H1 (cell line): Measurements from ENCODE around the gene MAML3. TPM values are rescaled to one million over a fixed set of nuclear protein-coding genes. Genes with fewer than 3 reads are reported as not detected.

Experiments
- CTCF ChIA-PET: fragments of 300-600 bp; sonication (Branson Sonifier 250); formaldehyde crosslinking; loops from one replicate; lab custom pipeline; 2021; ENCODE audit not compliant: partially characterized antibody; lab: Charles Lee
- POLR2A ChIA-PET: fragments of 300-600 bp; sonication (Branson Sonifier 250); formaldehyde crosslinking; loops from one replicate; lab custom pipeline; 2021; ENCODE audit warnings: inconsistent platforms; ENCODE audit not compliant: partially characterized antibody; lab: Charles Lee
- DNase-seq, 2 experiments: peaks; one replicate each; pipeline versions ENCODE4 v3.0.0 to v3.0.0-alpha.2; 2010 to 2022; ENCODE audit warnings: low spot score in 2 of 2, low read depth in 1 of 2, mixed read lengths in 1 of 2
- FAIRE-seq: peaks from 2 replicates; lab custom pipeline; 2011; peaks lifted over from hg19 to GRCh38; lab: Jason Lieb, UNC
- H2AFZ ChIP-seq: 2 replicates; pipeline ENCODE4 v1.8.1; 2012; ENCODE audit warnings: low read length, inconsistent platforms
- H2AK5ac ChIP-seq: 2 replicates; pipeline ENCODE4 v1.6.1; 2013; ENCODE audit warnings: low read depth, low read length
- H2BK120ac ChIP-seq: replicated peaks from 2 replicates; pipeline ENCODE3; 2013; ENCODE audit warnings: low read depth, low read length, inconsistent platforms
- H2BK12ac ChIP-seq: 2 replicates; pipeline ENCODE4 v1.6.1; 2013; ENCODE audit warnings: low read depth, low read length
- H2BK15ac ChIP-seq: 2 replicates; pipeline ENCODE4 v1.6.1; 2013; ENCODE audit warnings: low read length
- H2BK20ac ChIP-seq: 2 replicates; pipeline ENCODE4 v1.6.1; 2013; ENCODE audit warnings: low read length
- H2BK5ac ChIP-seq: 2 replicates; pipeline ENCODE4 v1.6.1; 2013; ENCODE audit warnings: low read depth, low read length
- H3K14ac ChIP-seq: 2 replicates; pipeline ENCODE4 v1.6.1; 2013; ENCODE audit warnings: inconsistent platforms; ENCODE audit not compliant: insufficient read length
- H3K18ac ChIP-seq: 2 replicates; pipeline ENCODE4 v1.6.1; 2013; ENCODE audit warnings: low read length; ENCODE audit errors: extremely low read depth
- H3K23ac ChIP-seq: 2 replicates; pipeline ENCODE4 v1.6.1; 2013; ENCODE audit warnings: inconsistent platforms; ENCODE audit not compliant: insufficient read length
- H3K23me2 ChIP-seq: 2 replicates; pipeline ENCODE4 v1.6.1; 2013; ENCODE audit warnings: low read depth, low read length
- H3K27ac ChIP-seq: 2 replicates; pipeline ENCODE4 v1.6.1; 2011; ENCODE audit warnings: low read depth, low read length, inconsistent platforms
- H3K27me3 ChIP-seq, 4 experiments: replicated peaks in 1 of 4; 1 replicate in 1 of 4; 2 replicates in 3 of 4; pipeline versions ENCODE4 v1.6.1 to v1.8.1; 2011 to 2013; ENCODE audit warnings: low read length in 3 of 4, mild to moderate bottlenecking in 3 of 4, inconsistent platforms in 2 of 4, mixed read lengths in 2 of 4, moderate library complexity in 1 of 4; ENCODE audit not compliant: control insufficient read depth in 3 of 4, insufficient read depth in 3 of 4; ENCODE audit errors: extremely low read depth in 1 of 4
- H3K36me3 ChIP-seq, 4 experiments: 2 replicates each; pipeline versions ENCODE4 v1.6.1 to v1.8.1; 2011 to 2013; ENCODE audit warnings: mild to moderate bottlenecking in 4 of 4, low read length in 3 of 4, moderate library complexity in 2 of 4, control low read depth in 1 of 4, inconsistent platforms in 1 of 4; ENCODE audit not compliant: insufficient read depth in 4 of 4, control insufficient read depth in 2 of 4
- H3K4ac ChIP-seq: replicated peaks from 2 replicates; pipeline ENCODE3; 2013; ENCODE audit warnings: low read length, low read depth, mixed read lengths, inconsistent platforms; ENCODE audit not compliant: insufficient read length
- H3K4me1 ChIP-seq, 4 experiments: replicated peaks in 1 of 4; 1 replicate in 1 of 4; 2 replicates in 3 of 4; pipeline versions ENCODE4 v1.6.1 to v1.8.1; 2011 to 2013; ENCODE audit warnings: low read length in 3 of 4, inconsistent platforms in 2 of 4, mixed read lengths in 1 of 4; ENCODE audit not compliant: insufficient read depth in 4 of 4, control insufficient read depth in 3 of 4
- H3K4me2 ChIP-seq, 2 experiments: 2 replicates each; pipeline versions ENCODE4 v1.6.1 to v1.8.1; 2011 to 2013; ENCODE audit warnings: low read depth in 2 of 2, low read length in 2 of 2, control low read depth in 1 of 2, inconsistent platforms in 1 of 2, mild to moderate bottlenecking in 1 of 2; ENCODE audit not compliant: insufficient read depth in 1 of 2
- H3K4me3 ChIP-seq, 4 experiments: fragments of 200-600, 300-600 bp in 1 of 4; sonication (generic), shearing (Covaris generic), sonication (Bioruptor Twin) in 1 of 4; 2 replicates each; pipeline versions ENCODE4 v1.5.1 to v1.8.1; 2011 to 2016; ENCODE audit warnings: low read length in 4 of 4, low read depth in 3 of 4, control low read depth in 2 of 4, inconsistent platforms in 2 of 4, mild to moderate bottlenecking in 2 of 4, mixed read lengths in 1 of 4, moderate library complexity in 1 of 4; ENCODE audit not compliant: insufficient read depth in 2 of 4; ENCODE audit errors: extremely low read depth in 1 of 4
- H3K56ac ChIP-seq: replicated peaks from 2 replicates; pipeline ENCODE3; 2013; ENCODE audit warnings: low read depth, mild to moderate bottlenecking, mixed read lengths, low read length, inconsistent platforms; ENCODE audit not compliant: insufficient read length
- H3K79me1 ChIP-seq: 2 replicates; pipeline ENCODE4 v1.6.1; 2013; ENCODE audit warnings: low read depth, low read length, control low read depth
- H3K79me2 ChIP-seq, 2 experiments: 2 replicates each; pipeline versions ENCODE4 v1.6.1 to v1.8.1; 2012 to 2013; ENCODE audit warnings: low read length in 2 of 2, mild to moderate bottlenecking in 2 of 2, inconsistent platforms in 1 of 2; ENCODE audit not compliant: insufficient read depth in 2 of 2, control insufficient read depth in 1 of 2
- H3K9ac ChIP-seq, 4 experiments: replicated peaks in 1 of 4; 1 replicate in 1 of 4; 2 replicates in 3 of 4; pipeline versions ENCODE4 v1.6.1 to v1.8.1; 2011 to 2013; ENCODE audit warnings: low read depth in 3 of 4, low read length in 3 of 4, control low read depth in 2 of 4, mild to moderate bottlenecking in 2 of 4, moderate library complexity in 2 of 4, inconsistent platforms in 1 of 4; ENCODE audit errors: extremely low read depth in 1 of 4
- H3K9me3 ChIP-seq, 2 experiments: 2 replicates each; pipeline versions ENCODE4 v1.6.1 to v1.8.1; 2012 to 2013; ENCODE audit warnings: mild to moderate bottlenecking in 2 of 2, moderate library complexity in 2 of 2, control low read depth in 1 of 2, inconsistent platforms in 1 of 2, low read depth in 1 of 2, low read length in 1 of 2, mixed read lengths in 1 of 2; ENCODE audit not compliant: insufficient read depth in 2 of 2
- H4K20me1 ChIP-seq, 2 experiments: replicated peaks in 1 of 2; 2 replicates each; pipeline versions ENCODE3 to v1.8.1; 2011 to 2013; ENCODE audit warnings: inconsistent platforms in 2 of 2, low read length in 2 of 2, mild to moderate bottlenecking in 1 of 2; ENCODE audit not compliant: insufficient read depth in 2 of 2, control insufficient read depth in 1 of 2
- H4K5ac ChIP-seq: 2 replicates; pipeline ENCODE4 v1.6.1; 2013; ENCODE audit warnings: low read length, low read depth, mixed read lengths, inconsistent platforms; ENCODE audit not compliant: insufficient read length
- H4K8ac ChIP-seq: 2 replicates; pipeline ENCODE4 v1.8.0; 2013; ENCODE audit warnings: mild to moderate bottlenecking, moderate library complexity, low read length, inconsistent platforms; ENCODE audit not compliant: insufficient read depth; ENCODE audit errors: extremely low read depth
- H4K91ac ChIP-seq: replicated peaks from 2 replicates; pipeline ENCODE3; 2013; ENCODE audit warnings: low read length, mixed read lengths, inconsistent platforms; ENCODE audit not compliant: insufficient read length
- ASH2L ChIP-seq: fragments of 200-600, 300-600 bp; sonication (generic); IDR thresholded peaks from one replicate; pipeline ENCODE4 v1.7.1; 2017; ENCODE audit warnings: low read length
- CBX8 ChIP-seq: fragments of 300-800, 300-1000 bp; sonication (generic); IDR thresholded peaks from 2 replicates; pipeline ENCODE4 v1.7.1; 2016; ENCODE audit warnings: low read depth, low read length, borderline replicate concordance
- CEBPB ChIP-seq: IDR thresholded peaks from 2 replicates; pipeline ENCODE4 v1.6.1; 2012; ENCODE audit warnings: low read depth, low read length
- CHD1 ChIP-seq: IDR thresholded peaks from 2 replicates; pipeline ENCODE4 v1.6.1; 2012; ENCODE audit warnings: low read depth, low read length, improper control_type of control experiment
- CHD2 ChIP-seq: IDR thresholded peaks from 2 replicates; pipeline ENCODE4 v1.6.1; 2012; ENCODE audit warnings: low read length, improper control_type of control experiment
- NANOG ChIP-seq: IDR thresholded peaks from 2 replicates; pipeline ENCODE4 v1.6.1; 2011; ENCODE audit warnings: low read length, low read depth, mild to moderate bottlenecking, inconsistent platforms; ENCODE audit not compliant: insufficient read depth, poor library complexity, severe bottlenecking
- NRF1 ChIP-seq: IDR thresholded peaks from 2 replicates; pipeline ENCODE4 v1.6.1; 2011; ENCODE audit warnings: mild to moderate bottlenecking, low read depth, low read length, improper control_type of control experiment
- POLR2AphosphoS5 ChIP-seq: IDR thresholded peaks from 2 replicates; pipeline ENCODE4 v1.6.1; 2011; ENCODE audit warnings: low read depth, low read length
- RBBP5 ChIP-seq: IDR thresholded peaks from 2 replicates; pipeline ENCODE4 v1.7.1; 2012; ENCODE audit warnings: low read depth, mild to moderate bottlenecking, inconsistent platforms, low read length, moderate library complexity, borderline replicate concordance
- SIX5 ChIP-seq: IDR thresholded peaks from 2 replicates; pipeline ENCODE4 v1.6.1; 2011; ENCODE audit warnings: mild to moderate bottlenecking, low read depth, low read length
- SP4 ChIP-seq: IDR thresholded peaks from 2 replicates; pipeline ENCODE4 v1.6.1; 2012; ENCODE audit warnings: low read length, inconsistent platforms
- WGBS, 2 experiments: shearing (Covaris generic) in 1 of 2; methylation state at CpG; one replicate each; pipeline versions ENCODE4 v1.1.6 to v1.1.7; 2013 to 2015; ENCODE audit warnings: low lambda C conversion rate in 2 of 2, mixed read lengths in 2 of 2, inconsistent platforms in 1 of 2, low coverage in 1 of 2, missing lambda C conversion rate in 1 of 2; ENCODE audit not compliant: insufficient replicate concordance in 2 of 2, insufficient coverage in 1 of 2, insufficient read length in 1 of 2; ENCODE audit errors: extremely low coverage in 1 of 2, missing lambda C conversion rate in 1 of 2; 5-methylcytosine and 5-hydroxymethylcytosine counted together
- polyA plus RNA-seq, 7 experiments: library from polyadenylated mRNA; depleted of rRNA in 3 of 7; stranded (reverse) in 5 of 7; unstranded in 2 of 7; fragments of >200 nt in 5 of 7; fragments of 200-250 nt in 2 of 7; gene quantifications; 1 replicate in 5 of 7; 2 replicates in 1 of 7; 4 replicates in 1 of 7; pipeline versions ENCODE4 v1.2.1 to v1.2.3, GENCODE V29; 2011 to 2013; ENCODE audit warnings: missing spikeins in 2 of 7, mixed read lengths in 2 of 7
- total RNA-seq: library from RNA; stranded (reverse); fragmentation: NEBNext Ultra II Directional; extraction: Animal tissue kit (Norgen Biotek cat#: 25700); gene quantifications from 2 replicates; pipeline ENCODE4 v1.2.1, GENCODE V29; 2021

Gene MAML3
- total and polyA plus RNA-seq, 2 of the 8 experiments (the other 6 are each of a cell fraction or from before 2014, with no cell fraction given) = 2.1 to 5.7 TPM

DNA sequence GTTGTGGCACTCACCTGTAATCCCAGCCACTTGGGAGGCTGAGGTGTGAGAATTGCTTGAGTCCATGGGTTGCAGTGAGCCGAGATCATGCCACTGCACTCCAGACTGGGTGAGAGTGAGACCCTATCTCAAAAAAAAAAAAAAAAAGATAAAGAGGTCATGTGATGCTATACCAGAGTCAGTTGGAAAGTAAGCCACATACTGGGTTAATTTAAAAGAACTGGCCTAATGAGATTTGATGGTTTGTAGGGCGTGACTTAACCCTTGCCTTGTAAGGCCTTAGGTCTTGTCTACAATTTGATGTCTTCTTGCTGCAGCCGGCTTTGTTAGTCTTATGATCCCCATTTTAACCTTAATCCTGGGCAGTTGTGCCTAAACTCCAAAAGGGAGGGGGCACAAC, 483.2 kb downstream of the MAML3 start:
- no peak overlapping the region for H2BK15ac ChIP-seq
- no peaks in the 10 kb centered on the region for H3K79me2 ChIP-seq
- H2BK20ac ChIP-seq = no peak overlapping the region
- no peaks in the 10 kb centered on the region for H3K36me3 ChIP-seq
- no peak overlapping the region for H4K8ac ChIP-seq
- no peak overlapping the region for H2AK5ac ChIP-seq
- H3K23ac ChIP-seq = no peak overlapping the region
- no peak overlapping the region for H4K91ac ChIP-seq
- H3K4me2 ChIP-seq = no peak overlapping the region
- H3K4ac ChIP-seq = no peak overlapping the region
- FAIRE-seq = no peak
- H3K9me3 ChIP-seq = no peaks in the 10 kb centered on the region
- H3K4me3 ChIP-seq = no peak overlapping the region
- no peaks in the 10 kb centered on the region for H3K79me1 ChIP-seq
- no peak overlapping the region for H2BK12ac ChIP-seq
- H3K4me1 ChIP-seq = peaks cover 0 to 9% (median 2%) of the 10 kb centered on the region in 4 experiments; a peak in 3 of 7 replicates
- no peak overlapping the region for H3K18ac ChIP-seq
- POLR2A ChIA-PET = no interaction called here
- H2BK120ac ChIP-seq = no peak overlapping the region
- TF ChIP-seq CBX8 (no peak), RBBP5 (no peak), SP4 (no peak), POLR2AphosphoS5 (no peak), NRF1 (no peak), ASH2L (no peak), SIX5 (no peak), NANOG (no peak), CHD1 (no peak), CHD2 (no peak), CEBPB (no peak)
- no peak overlapping the region for H3K56ac ChIP-seq
- no peak overlapping the region for H2AFZ ChIP-seq
- no peaks in the 10 kb centered on the region for H4K20me1 ChIP-seq
- no peak overlapping the region for H4K5ac ChIP-seq
- DNase-seq = no peak
- no peaks in the 10 kb centered on the region for H3K27me3 ChIP-seq
- no peak overlapping the region for H3K14ac ChIP-seq
- 80% methylated on average over 2 of the region's 3 CpGs; no CpG with 5 or more reads in 1 of the 2 experiments for WGBS, 2 experiments
- CTCF ChIA-PET = interaction anchor here (1.0 to 21.5 kb wide), 3 partner anchors 12 to 79 kb away, joined by 3 to 239 read pairs (median 7); no protein-coding TSS in a partner anchor
- H2BK5ac ChIP-seq = no peak overlapping the region
- peaks cover 2% of the 10 kb centered on the region; the same call in 1 of the 2 replicates for H3K23me2 ChIP-seq
- H3K9ac ChIP-seq = no peak overlapping the region
- no peak overlapping the region for H3K27ac ChIP-seq
